Measurements from ENCODE around the gene ATG3. TPM values are rescaled to one million over a fixed set of nuclear protein-coding genes. Genes with fewer than 3 reads are reported as not detected.

ATG3 gene
- 10 to 100 TPM; 13.6 to 43.0 TPM for polyA plus RNA-seq

- Histone ChIP-seq H3K27me3 (ENCODE audit: control insufficient read depth in 1 of 2, insufficient read depth in 2 of 2, low read length in 2 of 2) (no peaks in the 10 kb centered on the region), H3K36me3 (ENCODE audit: control insufficient read depth in 2 of 2, insufficient read depth in 2 of 2, low read length in 1 of 2) (peaks cover 0 to 3% of the 10 kb centered on the region in 2 donors), H3K9me3 (ENCODE audit: control insufficient read depth in 2 of 2, insufficient read depth in 1 of 2, low read depth in 1 of 2, low read length in 1 of 2) (no peaks in the 10 kb centered on the region), H3K4me3 (ENCODE audit: low read depth in 1 of 2, low read length in 2 of 2) (peak within 1 kb of the TSS; percentile 82 to 99), H3K27ac (ENCODE audit: low read depth in 2 of 2, low read length in 1 of 2) (peak within 1 kb of the TSS; percentile 98 to 100), H3K4me1 (ENCODE audit: control insufficient read depth in 2 of 2, insufficient read depth in 2 of 2, low read length in 1 of 2) (no peaks in the 10 kb centered on the region)
- 0 to 1% methylated on average over 50 to 58 of the region's 58 CpGs for WGBS, 2 donors
Measured at GRCh38 chr3:112561734-112562529, at the start of gene ATG3, which contains the start of gene SLC35A5. ATG3 (minus strand) TSS chr3:112561962; CDS start chr3:112561528, 434 bp downstream. SLC35A5 (plus strand) TSS chr3:112562045; CDS start chr3:112563404, 1,359 bp downstream.

GRCh38 chr3:112610121-112610520, 48.4 kb upstream of the ATG3 start:
- no peak overlapping the region for H3K27ac ChIP-seq (ENCODE audit: low read depth in 2 of 2, low read length in 1 of 2)
- H3K9me3 ChIP-seq (ENCODE audit: control insufficient read depth in 2 of 2, insufficient read depth in 1 of 2, low read depth in 1 of 2, low read length in 1 of 2) = no peaks in the 10 kb centered on the region
- 85 to 87% methylated on average over 3 of the region's 3 CpGs for WGBS, 2 donors
- no peaks in the 10 kb centered on the region for H3K27me3 ChIP-seq (ENCODE audit: control insufficient read depth in 1 of 2, insufficient read depth in 2 of 2, low read length in 2 of 2)
- H3K4me1 ChIP-seq (ENCODE audit: control insufficient read depth in 2 of 2, insufficient read depth in 2 of 2, low read length in 1 of 2) = no peaks in the 10 kb centered on the region
- H3K4me3 ChIP-seq (ENCODE audit: low read depth in 1 of 2, low read length in 2 of 2) = no peak overlapping the region
- H3K36me3 ChIP-seq (ENCODE audit: control insufficient read depth in 2 of 2, insufficient read depth in 2 of 2, low read length in 1 of 2) = no peaks in the 10 kb centered on the region

GRCh38 chr3:112607863-112608262, 46.1 kb upstream of the ATG3 start:
- H3K4me1 ChIP-seq (ENCODE audit: control insufficient read depth in 2 of 2, insufficient read depth in 2 of 2, low read length in 1 of 2) = no peaks in the 10 kb centered on the region
- no peak overlapping the region for H3K4me3 ChIP-seq (ENCODE audit: low read depth in 1 of 2, low read length in 2 of 2)
- no peak overlapping the region for H3K27ac ChIP-seq (ENCODE audit: low read depth in 2 of 2, low read length in 1 of 2)
- H3K36me3 ChIP-seq (ENCODE audit: control insufficient read depth in 2 of 2, insufficient read depth in 2 of 2, low read length in 1 of 2) = no peaks in the 10 kb centered on the region
- no peaks in the 10 kb centered on the region for H3K9me3 ChIP-seq (ENCODE audit: control insufficient read depth in 2 of 2, insufficient read depth in 1 of 2, low read depth in 1 of 2, low read length in 1 of 2)
- H3K27me3 ChIP-seq (ENCODE audit: control insufficient read depth in 1 of 2, insufficient read depth in 2 of 2, low read length in 2 of 2) = no peaks in the 10 kb centered on the region

GRCh38 chr3:112606098-112606497, 44.3 kb upstream of the ATG3 start:
- Histone ChIP-seq H3K4me3 (ENCODE audit: low read depth in 1 of 2, low read length in 2 of 2) (no peak overlapping the region), H3K4me1 (ENCODE audit: control insufficient read depth in 2 of 2, insufficient read depth in 2 of 2, low read length in 1 of 2) (no peaks in the 10 kb centered on the region), H3K36me3 (ENCODE audit: control insufficient read depth in 2 of 2, insufficient read depth in 2 of 2, low read length in 1 of 2) (no peaks in the 10 kb centered on the region), H3K9me3 (ENCODE audit: control insufficient read depth in 2 of 2, insufficient read depth in 1 of 2, low read depth in 1 of 2, low read length in 1 of 2) (no peaks in the 10 kb centered on the region), H3K27me3 (ENCODE audit: control insufficient read depth in 1 of 2, insufficient read depth in 2 of 2, low read length in 2 of 2) (no peaks in the 10 kb centered on the region), H3K27ac (ENCODE audit: low read depth in 2 of 2, low read length in 1 of 2) (no peak overlapping the region)
- WGBS, 2 donors = 86 to 94% methylated on average over 2 of the region's 2 CpGs

GRCh38 chr3:112605285-112605684, 43.5 kb upstream of the ATG3 start:
- H3K4me3 ChIP-seq (ENCODE audit: low read depth in 1 of 2, low read length in 2 of 2) = no peak overlapping the region
- 74 to 79% methylated on average over 9 of the region's 9 CpGs for WGBS, 2 donors
- H3K9me3 ChIP-seq (ENCODE audit: control insufficient read depth in 2 of 2, insufficient read depth in 1 of 2, low read depth in 1 of 2, low read length in 1 of 2) = no peaks in the 10 kb centered on the region
- no peaks in the 10 kb centered on the region for H3K36me3 ChIP-seq (ENCODE audit: control insufficient read depth in 2 of 2, insufficient read depth in 2 of 2, low read length in 1 of 2)
- H3K27me3 ChIP-seq (ENCODE audit: control insufficient read depth in 1 of 2, insufficient read depth in 2 of 2, low read length in 2 of 2) = no peaks in the 10 kb centered on the region
- H3K4me1 ChIP-seq (ENCODE audit: control insufficient read depth in 2 of 2, insufficient read depth in 2 of 2, low read length in 1 of 2) = no peaks in the 10 kb centered on the region
- no peak overlapping the region for H3K27ac ChIP-seq (ENCODE audit: low read depth in 2 of 2, low read length in 1 of 2)

- Histone ChIP-seq H3K9me3 (ENCODE audit: control insufficient read depth in 2 of 2, insufficient read depth in 1 of 2, low read depth in 1 of 2, low read length in 1 of 2) (no peaks in the 10 kb centered on the region), H3K4me3 (ENCODE audit: low read depth in 1 of 2, low read length in 2 of 2) (no peak overlapping the region), H3K4me1 (ENCODE audit: control insufficient read depth in 2 of 2, insufficient read depth in 2 of 2, low read length in 1 of 2) (no peaks in the 10 kb centered on the region), H3K36me3 (ENCODE audit: control insufficient read depth in 2 of 2, insufficient read depth in 2 of 2, low read length in 1 of 2) (no peaks in the 10 kb centered on the region), H3K27ac (ENCODE audit: low read depth in 2 of 2, low read length in 1 of 2) (no peak overlapping the region), H3K27me3 (ENCODE audit: control insufficient read depth in 1 of 2, insufficient read depth in 2 of 2, low read length in 2 of 2) (no peaks in the 10 kb centered on the region)
- 50 to 61% methylated on average over 4 of the region's 4 CpGs for WGBS, 2 donors
Measured at GRCh38 chr3:112604536-112604935, 42.8 kb upstream of the ATG3 start.

GRCh38 chr3:112602217-112602838, 40.6 kb upstream of the ATG3 start:
- Histone ChIP-seq H3K4me1 (ENCODE audit: control insufficient read depth in 2 of 2, insufficient read depth in 2 of 2, low read length in 1 of 2) (no peaks in the 10 kb centered on the region), H3K4me3 (ENCODE audit: low read depth in 1 of 2, low read length in 2 of 2) (no peak overlapping the region), H3K27me3 (ENCODE audit: control insufficient read depth in 1 of 2, insufficient read depth in 2 of 2, low read length in 2 of 2) (no peaks in the 10 kb centered on the region), H3K9me3 (ENCODE audit: control insufficient read depth in 2 of 2, insufficient read depth in 1 of 2, low read depth in 1 of 2, low read length in 1 of 2) (no peaks in the 10 kb centered on the region), H3K36me3 (ENCODE audit: control insufficient read depth in 2 of 2, insufficient read depth in 2 of 2, low read length in 1 of 2) (peaks cover 0 to 3% of the 10 kb centered on the region in 2 donors), H3K27ac (ENCODE audit: low read depth in 2 of 2, low read length in 1 of 2) (no peak overlapping the region)

- H3K4me1 ChIP-seq (ENCODE audit: control insufficient read depth in 2 of 2, insufficient read depth in 2 of 2, low read length in 1 of 2) = no peaks in the 10 kb centered on the region
- H3K27ac ChIP-seq (ENCODE audit: low read depth in 2 of 2, low read length in 1 of 2) = no peak overlapping the region
- H3K27me3 ChIP-seq (ENCODE audit: control insufficient read depth in 1 of 2, insufficient read depth in 2 of 2, low read length in 2 of 2) = no peaks in the 10 kb centered on the region
- H3K36me3 ChIP-seq (ENCODE audit: control insufficient read depth in 2 of 2, insufficient read depth in 2 of 2, low read length in 1 of 2) = peaks cover 0 to 3% of the 10 kb centered on the region in 2 donors
- no peak overlapping the region for H3K4me3 ChIP-seq (ENCODE audit: low read depth in 1 of 2, low read length in 2 of 2)
- no peaks in the 10 kb centered on the region for H3K9me3 ChIP-seq (ENCODE audit: control insufficient read depth in 2 of 2, insufficient read depth in 1 of 2, low read depth in 1 of 2, low read length in 1 of 2)
Measured at GRCh38 chr3:112598731-112599130, 37.0 kb upstream of the ATG3 start.

- no peaks in the 10 kb centered on the region for H3K27me3 ChIP-seq (ENCODE audit: control insufficient read depth in 1 of 2, insufficient read depth in 2 of 2, low read length in 2 of 2)
- H3K36me3 ChIP-seq (ENCODE audit: control insufficient read depth in 2 of 2, insufficient read depth in 2 of 2, low read length in 1 of 2) = peaks cover 0 to 3% of the 10 kb centered on the region in 2 donors
- no peaks in the 10 kb centered on the region for H3K9me3 ChIP-seq (ENCODE audit: control insufficient read depth in 2 of 2, insufficient read depth in 1 of 2, low read depth in 1 of 2, low read length in 1 of 2)
- H3K4me1 ChIP-seq (ENCODE audit: control insufficient read depth in 2 of 2, insufficient read depth in 2 of 2, low read length in 1 of 2) = no peaks in the 10 kb centered on the region
- H3K4me3 ChIP-seq (ENCODE audit: low read depth in 1 of 2, low read length in 2 of 2) = no peak overlapping the region
- no peak overlapping the region for H3K27ac ChIP-seq (ENCODE audit: low read depth in 2 of 2, low read length in 1 of 2)
- 96 to 97% methylated on average over 2 of the region's 2 CpGs for WGBS, 2 donors
Measured at GRCh38 chr3:112597945-112598344, 36.2 kb upstream of the ATG3 start.

- no peaks in the 10 kb centered on the region for H3K9me3 ChIP-seq (ENCODE audit: control insufficient read depth in 2 of 2, insufficient read depth in 1 of 2, low read depth in 1 of 2, low read length in 1 of 2)
Measured at GRCh38 chr3:112594856-112595255, 33.1 kb upstream of the ATG3 start.

More at GRCh38 chr3:112594856-112595255, 33.1 kb upstream of the ATG3 start:
- 89 to 90% methylated on average over 2 of the region's 2 CpGs for WGBS, 2 donors
- H3K4me3 ChIP-seq (ENCODE audit: low read depth in 1 of 2, low read length in 2 of 2) = no peak overlapping the region
- peaks cover 0 to 3% of the 10 kb centered on the region in 2 donors for H3K36me3 ChIP-seq (ENCODE audit: control insufficient read depth in 2 of 2, insufficient read depth in 2 of 2, low read length in 1 of 2)
- H3K27ac ChIP-seq (ENCODE audit: low read depth in 2 of 2, low read length in 1 of 2) = no peak overlapping the region
- H3K4me1 ChIP-seq (ENCODE audit: control insufficient read depth in 2 of 2, insufficient read depth in 2 of 2, low read length in 1 of 2) = no peaks in the 10 kb centered on the region
- H3K27me3 ChIP-seq (ENCODE audit: control insufficient read depth in 1 of 2, insufficient read depth in 2 of 2, low read length in 2 of 2) = no peaks in the 10 kb centered on the region

Data from esophagus (tissue), 2 donors.